Cortex of kidney (tissue), 1 donor: ENCODE data around the gene TSC22D4.

Source experiments
- DNase-seq: peaks from one replicate; lab custom pipeline; 2025; lab: John Stamatoyannopoulos, UW

TSC22D4 gene

DNA sequence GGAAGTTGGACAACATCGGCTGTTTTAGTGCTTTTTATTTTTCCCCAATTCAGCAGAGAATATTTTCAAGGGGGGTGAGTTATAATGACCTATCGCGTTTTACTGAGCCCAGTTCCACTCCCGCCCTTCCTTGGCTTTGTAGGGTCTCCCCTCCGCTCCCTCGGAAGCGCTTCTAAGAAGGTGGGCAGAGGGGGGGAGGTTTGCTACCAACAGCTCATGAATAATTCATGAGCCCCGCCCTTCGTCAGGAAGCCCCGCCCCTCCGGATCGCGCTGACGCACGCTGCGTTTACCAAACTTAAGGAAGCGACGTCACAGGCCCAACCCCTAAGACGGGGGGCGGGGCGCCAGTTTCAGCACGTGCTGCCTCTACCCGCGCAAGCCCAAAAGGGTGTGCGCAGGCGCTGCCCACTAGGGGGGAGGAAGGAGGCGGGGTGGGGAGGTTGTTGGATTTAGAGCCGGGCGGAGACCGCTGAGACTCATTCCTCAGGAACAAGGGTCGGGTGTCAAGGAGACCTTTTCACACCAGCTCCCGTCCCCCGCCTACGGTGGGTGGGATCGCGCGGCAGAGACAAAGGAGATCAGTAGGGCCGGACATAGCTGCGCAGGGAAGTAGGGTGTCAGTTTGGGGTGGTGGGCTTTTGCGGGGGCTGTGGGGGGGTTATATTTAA, 49.9 kb downstream of the TSC22D4 start:
- DNase-seq, result peak; percentile 90

DNA sequence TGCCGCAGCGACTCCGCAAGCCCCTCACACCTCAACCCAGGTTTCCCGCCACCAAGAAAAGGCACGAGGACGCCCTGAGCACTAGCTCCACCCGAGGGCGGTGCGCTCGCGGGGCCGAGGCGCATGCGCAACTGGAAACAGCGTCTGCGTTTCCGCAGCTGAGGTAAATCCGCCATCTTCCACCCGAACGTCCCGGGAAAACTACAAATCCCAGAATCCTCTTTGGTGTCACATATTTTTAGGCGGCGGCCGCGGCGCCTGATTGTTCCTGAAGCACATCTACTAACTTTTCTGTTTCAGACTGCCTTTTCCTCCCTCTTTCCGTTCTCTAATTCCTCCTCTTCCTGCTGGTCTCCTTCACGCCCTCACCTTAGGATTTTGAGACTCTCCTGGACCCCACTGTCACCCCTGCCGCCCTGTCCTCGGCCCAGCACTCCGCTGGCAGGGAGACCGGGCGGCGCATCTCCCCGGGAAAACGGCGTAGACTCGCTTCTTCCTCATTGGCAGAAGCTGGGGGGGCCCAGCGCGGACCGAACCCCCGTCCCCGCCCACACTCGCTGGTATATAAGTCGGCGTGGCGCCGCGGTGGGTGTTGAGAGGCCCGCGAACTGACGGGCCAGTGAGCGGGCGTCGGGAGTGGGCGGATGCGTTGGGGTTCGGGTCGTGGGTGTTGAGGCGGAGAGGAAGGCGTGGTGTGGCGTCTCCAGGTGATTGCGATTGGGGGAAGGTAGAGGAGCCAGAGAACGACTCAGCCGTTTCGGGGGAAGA, 50.6 kb downstream of the TSC22D4 start, which contains the start of gene ZCWPW1:
ZCWPW1 (minus strand) TSS at position 505 of the 768 bp plus-strand sequence. CDS start 8,054 bp downstream, outside the sequence.
- DNase-seq, result peak; percentile 71

DNA sequence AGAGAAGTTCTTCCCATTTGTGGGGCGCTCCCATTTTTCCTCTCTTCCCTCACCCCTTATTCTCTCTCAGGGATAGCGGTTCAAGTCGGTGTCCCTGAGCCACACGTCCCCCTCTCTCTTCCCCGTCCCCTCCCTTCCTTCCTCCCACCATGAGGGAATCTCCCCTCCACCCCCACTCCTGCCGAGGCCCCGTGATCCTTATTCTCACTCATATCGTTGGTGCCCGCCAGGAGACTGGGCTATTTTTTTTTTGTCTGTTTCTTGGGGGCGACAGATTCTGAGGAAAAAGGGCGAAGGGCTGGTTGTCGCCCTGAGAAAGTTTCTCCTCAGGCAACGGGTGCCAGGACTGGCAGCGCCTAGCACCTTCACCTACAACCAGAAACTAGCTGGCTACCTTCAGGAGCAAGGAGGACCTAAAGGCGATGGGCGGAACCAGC, 51.2 kb downstream of the TSC22D4 start:
- no peak for DNase-seq

DNA sequence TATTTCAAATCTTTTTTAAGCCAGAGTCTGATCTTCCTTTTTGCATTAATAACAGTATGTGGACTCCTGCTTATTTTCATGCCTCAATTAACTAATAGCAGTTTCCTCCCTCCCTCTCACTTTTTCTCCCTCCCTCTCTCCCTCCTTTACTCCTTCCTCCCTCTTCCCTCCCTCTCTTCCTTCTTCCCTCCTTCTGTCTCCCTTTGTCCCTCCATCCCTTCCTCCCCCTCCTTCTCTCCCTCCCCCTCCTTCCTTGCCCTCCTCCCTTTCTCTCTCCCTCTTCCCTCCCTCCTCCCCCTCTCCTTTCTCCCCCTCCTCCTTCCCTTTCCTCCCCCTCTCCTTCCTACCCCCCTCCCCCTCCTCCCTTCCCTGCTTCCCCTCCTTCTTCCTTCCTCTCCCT, 52.5 kb downstream of the TSC22D4 start:
- DNase-seq, result no peak

DNA sequence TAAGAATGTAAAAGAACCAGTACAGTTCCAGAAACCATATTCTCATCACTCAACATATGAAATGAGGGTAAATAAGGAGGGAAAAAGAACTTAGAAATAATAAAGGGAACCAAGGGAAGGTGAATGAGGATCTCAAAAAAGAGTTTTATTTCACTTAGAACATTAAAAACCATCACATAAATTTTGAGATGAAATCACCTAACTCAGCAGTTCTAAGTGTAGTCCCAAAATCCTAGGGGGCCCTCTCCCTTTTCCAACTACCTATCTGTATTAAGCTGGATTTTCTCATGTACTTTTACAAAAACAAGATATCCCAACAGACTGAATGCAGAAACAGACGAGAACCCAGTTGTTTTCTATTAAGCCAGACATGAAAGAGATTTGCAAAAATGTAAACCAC, 53.7 kb downstream of the TSC22D4 start:
- DNase-seq, result no peak

DNA sequence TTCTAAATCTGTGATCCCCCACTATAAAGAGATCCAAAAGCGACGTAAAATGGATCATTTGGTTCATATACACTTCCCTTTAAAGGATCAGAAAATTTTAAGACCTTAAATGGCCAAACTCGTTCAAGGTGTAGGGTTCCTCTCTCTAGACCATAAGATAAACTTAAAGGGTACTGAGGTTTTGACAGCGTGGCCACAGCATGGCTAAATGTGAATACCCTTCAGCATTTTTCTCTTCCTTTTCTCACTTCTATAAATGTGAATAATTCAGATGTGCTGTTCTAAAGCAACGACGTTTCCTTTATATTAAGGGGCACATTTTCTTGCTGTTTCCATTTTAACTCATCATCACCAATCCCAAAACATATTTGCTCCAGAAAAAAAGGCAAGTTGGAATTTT, 55.7 kb downstream of the TSC22D4 start:
- no peak for DNase-seq

DNA sequence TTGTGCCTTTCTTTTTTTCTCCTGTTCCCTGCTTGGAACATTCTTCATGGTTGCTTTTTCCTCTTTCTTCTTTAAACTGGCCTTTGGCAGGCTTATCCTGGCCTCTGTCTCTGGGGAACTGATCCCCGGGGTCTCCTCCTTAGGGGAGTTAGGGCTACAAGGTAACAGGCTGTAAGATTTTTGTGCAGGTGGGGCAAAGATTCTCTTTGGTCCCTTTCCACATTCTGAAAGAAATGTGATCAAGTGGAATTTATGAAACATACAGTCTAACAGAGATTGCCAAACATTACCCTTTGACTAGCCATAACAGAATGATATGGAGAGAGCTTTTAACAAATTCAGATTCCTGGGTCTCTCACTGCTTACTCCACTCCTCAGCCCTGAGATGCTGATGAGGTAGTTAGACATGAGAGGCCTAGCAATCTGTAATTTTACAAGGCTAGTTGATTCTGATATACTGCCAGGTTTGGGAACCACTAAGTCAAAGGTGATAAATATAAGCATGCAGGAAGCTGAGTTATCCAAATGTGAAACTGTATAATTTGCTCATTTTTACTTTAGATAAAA, 59.3 kb downstream of the TSC22D4 start:
- no peak for DNase-seq

DNA sequence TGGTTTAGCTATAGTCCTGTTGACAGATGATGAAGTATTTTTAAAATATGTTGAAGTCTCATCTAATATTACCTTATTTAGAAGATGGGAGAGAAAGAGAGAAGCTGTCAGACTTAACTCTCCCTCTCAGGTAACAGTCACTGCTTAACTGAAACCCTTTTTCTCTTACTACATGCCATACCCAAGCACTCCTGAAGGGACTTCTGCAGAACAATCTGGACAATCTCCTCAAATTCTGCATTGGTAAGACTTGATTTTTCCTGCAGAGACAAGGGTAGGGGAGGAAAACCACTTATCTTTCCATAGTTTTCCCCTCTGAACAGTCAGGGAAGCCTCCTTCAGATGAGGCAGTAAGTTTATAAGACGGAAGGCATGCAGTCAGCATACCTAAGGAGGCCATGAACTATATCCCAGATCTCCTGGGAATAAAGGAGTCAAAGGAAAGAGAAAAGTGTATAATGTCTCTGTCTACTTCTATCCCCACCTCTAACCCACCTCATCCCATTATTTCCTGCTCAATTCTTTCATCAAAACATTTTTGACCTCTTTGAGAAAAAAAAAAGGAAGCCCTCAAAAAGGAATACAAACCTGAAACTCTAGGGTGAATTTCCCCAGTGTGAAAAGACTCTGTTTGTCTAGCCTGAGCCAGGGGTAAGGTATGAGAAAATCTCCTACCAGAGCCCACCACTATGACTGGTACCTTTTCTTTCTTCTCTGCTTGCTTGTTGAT, 59.9 kb downstream of the TSC22D4 start:
- no peak for DNase-seq
